Midbrain (tissue), 1 donor: ENCODE results near the gene TFPT.
"Not testable (repeated sequence)": the region's sequence is repeated elsewhere in the genome, so short reads cannot be mapped to it uniquely, and the experiment has no call there.

Experiments
- DNase-seq: peaks from one replicate; lab custom pipeline; 2025; lab: John Stamatoyannopoulos, UW

The TFPT gene

GRCh38 chr19:54123682-54124081 is 8.2 kb upstream of the TFPT start:
- DNase-seq, result no peak

- no peak for DNase-seq
Measured at GRCh38 chr19:54121259-54121658, 5.8 kb upstream of the TFPT start.

- peak; percentile 40 for DNase-seq
Measured at GRCh38 chr19:54114340-54115108, 933 bp downstream of the TFPT start.

- no peak for DNase-seq
Measured at GRCh38 chr19:54109651-54110050, 5.8 kb downstream of the TFPT start.

- DNase-seq, result no peak
Measured at GRCh38 chr19:54108496-54108895, 7.0 kb downstream of the TFPT start.

GRCh38 chr19:54107876-54108490 is 7.5 kb downstream of the TFPT start:
- no peak for DNase-seq

GRCh38 chr19:54106716-54107115 is 8.7 kb downstream of the TFPT start:
- no peak for DNase-seq

- no peak for DNase-seq
Measured at GRCh38 chr19:54105796-54106195, 9.7 kb downstream of the TFPT start.

- DNase-seq, result no peak
Measured at GRCh38 chr19:54104998-54105715, 10.3 kb downstream of the TFPT start.

GRCh38 chr19:54102421-54103169 is 12.9 kb downstream of the TFPT start, which contains the start of gene NDUFA3:
Gene NDUFA3, plus strand, starts transcription at chr19:54102855. Its CDS starts 24 bp downstream, at chr19:54102879.
- DNase-seq, result peak; percentile 98

- no peak for DNase-seq
Measured at GRCh38 chr19:54100561-54100960, 14.9 kb downstream of the TFPT start, which contains the start of gene OSCAR. Gene OSCAR, minus strand, starts transcription at chr19:54100803. Its CDS starts 11 bp downstream, at chr19:54100792.

GRCh38 chr19:54099903-54100255 is 15.6 kb downstream of the TFPT start:
- not testable (repeated sequence) for DNase-seq

GRCh38 chr19:54099190-54099902 is 16.1 kb downstream of the TFPT start:
- DNase-seq, result no peak

GRCh38 chr19:54096617-54097106 is 18.8 kb downstream of the TFPT start:
- no peak for DNase-seq

- not testable (repeated sequence) for DNase-seq
Measured at GRCh38 chr19:54095859-54096616, 19.4 kb downstream of the TFPT start.

GRCh38 chr19:54095136-54095858 is 20.2 kb downstream of the TFPT start:
- DNase-seq, result no peak

GRCh38 chr19:54094426-54095000 is 20.9 kb downstream of the TFPT start:
- DNase-seq, result no peak

GRCh38 chr19:54084410-54084809 is 31.0 kb downstream of the TFPT start:
- no peak for DNase-seq

- DNase-seq, result no peak
Measured at GRCh38 chr19:54081032-54081431, 34.4 kb downstream of the TFPT start, which contains the start of gene TARM1. Gene TARM1, minus strand, starts transcription at chr19:54081365. Its CDS starts 25 bp downstream, at chr19:54081340.
